Measurements from ENCODE around the gene NFIX. TPM values are rescaled to one million over a fixed set of nuclear protein-coding genes. Genes with fewer than 3 reads are reported as not detected.

Gene NFIX
- total RNA-seq, 1 donor from 2014 or later: 10.5 TPM

GRCh38 chr19:13146763-13147563, 151.7 kb downstream of the NFIX start:
- DNase-seq (ENCODE audit: low read depth in 2 of 2): peak in 1 of 2 donors; percentile 68

Other genes starting within 250 kb of the NFIX start
- gene BEST2, start 243.7 kb upstream of the NFIX start, total RNA-seq: not detected in 2 replicates
- gene HOOK2, start 219.9 kb upstream of the NFIX start, total RNA-seq: 5.4 and 9.3 TPM in 2 replicates
- gene JUNB, start 204.0 kb upstream of the NFIX start, total RNA-seq: 59.3 and 124 TPM in 2 replicates
- 185 and 189 TPM in 2 replicates for gene PRDX2, start 193.7 kb upstream of the NFIX start, total RNA-seq
- 0.20 TPM in 1 of 2 replicates, not detected in the other for gene THSD8, start 193.4 kb upstream of the NFIX start, total RNA-seq
- 7.1 and 9.8 TPM in 2 replicates for gene RNASEH2A, start 188.9 kb upstream of the NFIX start, total RNA-seq
- gene RTBDN, start 160.9 kb upstream of the NFIX start, total RNA-seq: not detected in 2 replicates
- gene MAST1, start 157.0 kb upstream of the NFIX start, total RNA-seq: 0.44 and 0.60 TPM in 2 replicates
- 22.0 and 23.6 TPM in 2 replicates for gene DNASE2, start 114.0 kb upstream of the NFIX start, total RNA-seq
- not detected in 2 replicates for gene KLF1, start 108.3 kb upstream of the NFIX start, total RNA-seq
- 13.7 and 17.3 TPM in 2 replicates for gene GCDH, start 104.3 kb upstream of the NFIX start, total RNA-seq
- gene SYCE2, start 76.2 kb upstream of the NFIX start, total RNA-seq: under 0.01 and 0.20 TPM in 2 replicates
- 40.8 and 53.6 TPM in 2 replicates for gene FARSA, start 61.8 kb upstream of the NFIX start, total RNA-seq
- gene CALR, start 56.9 kb upstream of the NFIX start, total RNA-seq: 1,060 and 1,340 TPM in 2 replicates
- gene RAD23A, start 49.6 kb upstream of the NFIX start, total RNA-seq: 36.8 and 60.5 TPM in 2 replicates
- gene GADD45GIP1, start 38.3 kb upstream of the NFIX start, total RNA-seq: 18.5 and 21.1 TPM in 2 replicates
- gene DAND5, start 25.9 kb upstream of the NFIX start, total RNA-seq: under 0.01 and 0.22 TPM in 2 replicates
- 17.3 and 28.8 TPM in 2 replicates for gene LYL1, start 107.4 kb downstream of the NFIX start, total RNA-seq
- gene TRMT1, start 121.3 kb downstream of the NFIX start, total RNA-seq: 17.4 and 26.6 TPM in 2 replicates
- gene NACC1, start 122.8 kb downstream of the NFIX start, total RNA-seq: 32.7 and 34.1 TPM in 2 replicates
- gene STX10, start 154.9 kb downstream of the NFIX start, total RNA-seq: 46.4 and 56.0 TPM in 2 replicates
- gene IER2, start 154.9 kb downstream of the NFIX start, total RNA-seq: 19.0 and 31.2 TPM in 2 replicates